Measurements from ENCODE around the gene DMPK.

The DMPK gene, protein sequence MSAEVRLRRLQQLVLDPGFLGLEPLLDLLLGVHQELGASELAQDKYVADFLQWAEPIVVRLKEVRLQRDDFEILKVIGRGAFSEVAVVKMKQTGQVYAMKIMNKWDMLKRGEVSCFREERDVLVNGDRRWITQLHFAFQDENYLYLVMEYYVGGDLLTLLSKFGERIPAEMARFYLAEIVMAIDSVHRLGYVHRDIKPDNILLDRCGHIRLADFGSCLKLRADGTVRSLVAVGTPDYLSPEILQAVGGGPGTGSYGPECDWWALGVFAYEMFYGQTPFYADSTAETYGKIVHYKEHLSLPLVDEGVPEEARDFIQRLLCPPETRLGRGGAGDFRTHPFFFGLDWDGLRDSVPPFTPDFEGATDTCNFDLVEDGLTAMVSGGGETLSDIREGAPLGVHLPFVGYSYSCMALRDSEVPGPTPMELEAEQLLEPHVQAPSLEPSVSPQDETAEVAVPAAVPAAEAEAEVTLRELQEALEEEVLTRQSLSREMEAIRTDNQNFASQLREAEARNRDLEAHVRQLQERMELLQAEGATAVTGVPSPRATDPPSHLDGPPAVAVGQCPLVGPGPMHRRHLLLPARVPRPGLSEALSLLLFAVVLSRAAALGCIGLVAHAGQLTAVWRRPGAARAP

DNA sequence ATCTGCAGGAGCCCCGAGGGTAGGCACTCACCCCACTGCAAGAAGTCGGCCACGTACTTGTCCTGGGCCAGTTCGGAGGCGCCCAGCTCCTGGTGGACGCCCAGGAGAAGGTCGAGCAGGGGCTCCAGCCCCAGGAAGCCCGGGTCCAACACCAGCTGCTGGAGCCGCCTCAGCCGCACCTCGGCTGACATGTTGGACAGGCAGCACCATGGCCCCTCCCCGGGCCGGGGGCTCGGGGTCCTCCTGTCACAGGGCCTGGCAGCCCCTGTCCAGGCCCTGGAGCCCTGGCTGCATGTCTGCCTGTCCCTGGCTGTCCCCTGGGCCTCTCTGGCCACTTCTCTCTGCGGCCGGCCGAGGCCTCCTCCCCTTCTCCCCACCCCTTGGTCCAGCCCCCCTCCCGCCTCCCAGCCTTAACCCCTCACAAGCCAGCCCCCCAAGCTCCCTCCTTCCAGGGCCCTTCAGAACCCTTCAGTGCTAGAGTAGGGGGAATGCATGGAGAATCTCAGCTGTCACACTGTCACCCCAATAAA lies at the start of gene DMPK:
DMPK (minus strand) TSS at position 329 of the 530 bp plus-strand sequence; CDS start at position 191, 138 bp downstream.
- no peak for DNase-seq (ENCODE audit: low spot score)

GRCh38 chr19:45828945-45829344 lies 46.7 kb upstream of the DMPK start:
- DNase-seq (ENCODE audit: low spot score), result no peak

- no peak for DNase-seq (ENCODE audit: low spot score)
These were observed 46.2 kb upstream of the DMPK start for GRCh38 chr19:45828523-45828922.

DNA sequence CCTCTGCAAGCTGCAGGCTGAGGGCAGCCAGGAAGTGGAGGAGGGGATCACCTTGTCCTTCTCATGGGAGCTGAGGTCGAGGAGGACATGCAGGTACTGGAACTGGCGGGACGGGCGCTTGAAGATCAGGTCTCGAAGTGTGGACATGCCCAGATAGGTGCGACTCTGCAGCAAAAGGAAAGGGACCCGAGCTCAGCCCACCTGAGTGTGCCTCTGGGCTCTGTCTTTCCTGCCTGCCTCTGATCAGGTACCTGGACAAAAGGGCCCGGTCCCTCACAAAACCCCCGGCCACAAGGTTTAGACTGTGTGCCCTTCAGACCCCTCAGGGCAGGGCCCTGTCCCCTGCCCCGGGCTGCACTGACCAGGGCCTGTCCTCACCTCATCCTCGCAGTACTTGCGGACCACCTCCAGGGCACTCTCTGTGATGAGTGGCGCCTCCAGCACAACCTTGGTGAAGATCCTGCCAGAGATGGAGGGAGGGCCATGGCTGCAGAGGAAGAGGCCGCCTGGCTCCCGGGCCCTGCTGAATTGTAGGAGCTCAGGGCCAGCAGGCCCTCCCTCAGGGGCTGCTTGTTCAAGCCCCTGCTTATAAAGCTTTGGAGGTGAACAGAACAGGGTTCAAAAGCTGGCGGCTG lies 45.3 kb upstream of the DMPK start:
- DNase-seq (ENCODE audit: low spot score), result no peak

DNA sequence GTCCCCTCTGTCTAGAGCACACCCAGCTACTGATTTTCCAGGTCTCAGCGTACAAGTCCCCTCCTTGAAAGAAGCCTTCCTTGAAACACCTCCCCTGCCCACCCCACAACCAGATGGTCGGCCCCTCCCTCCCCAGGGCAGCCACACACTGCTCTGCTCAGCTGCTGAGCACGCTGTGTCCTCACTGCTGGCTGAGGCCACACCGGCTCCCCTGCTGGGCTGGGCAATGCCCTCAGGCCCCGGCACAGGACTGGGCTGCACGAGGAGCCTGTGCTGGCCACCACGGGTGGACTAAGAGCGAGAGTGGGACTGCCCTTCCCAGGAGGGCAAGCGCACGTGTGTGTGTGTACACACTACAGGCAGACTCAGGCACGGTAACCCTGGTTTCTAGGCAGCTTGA lies 44.6 kb upstream of the DMPK start:
- DNase-seq (ENCODE audit: low spot score), result no peak

DNA sequence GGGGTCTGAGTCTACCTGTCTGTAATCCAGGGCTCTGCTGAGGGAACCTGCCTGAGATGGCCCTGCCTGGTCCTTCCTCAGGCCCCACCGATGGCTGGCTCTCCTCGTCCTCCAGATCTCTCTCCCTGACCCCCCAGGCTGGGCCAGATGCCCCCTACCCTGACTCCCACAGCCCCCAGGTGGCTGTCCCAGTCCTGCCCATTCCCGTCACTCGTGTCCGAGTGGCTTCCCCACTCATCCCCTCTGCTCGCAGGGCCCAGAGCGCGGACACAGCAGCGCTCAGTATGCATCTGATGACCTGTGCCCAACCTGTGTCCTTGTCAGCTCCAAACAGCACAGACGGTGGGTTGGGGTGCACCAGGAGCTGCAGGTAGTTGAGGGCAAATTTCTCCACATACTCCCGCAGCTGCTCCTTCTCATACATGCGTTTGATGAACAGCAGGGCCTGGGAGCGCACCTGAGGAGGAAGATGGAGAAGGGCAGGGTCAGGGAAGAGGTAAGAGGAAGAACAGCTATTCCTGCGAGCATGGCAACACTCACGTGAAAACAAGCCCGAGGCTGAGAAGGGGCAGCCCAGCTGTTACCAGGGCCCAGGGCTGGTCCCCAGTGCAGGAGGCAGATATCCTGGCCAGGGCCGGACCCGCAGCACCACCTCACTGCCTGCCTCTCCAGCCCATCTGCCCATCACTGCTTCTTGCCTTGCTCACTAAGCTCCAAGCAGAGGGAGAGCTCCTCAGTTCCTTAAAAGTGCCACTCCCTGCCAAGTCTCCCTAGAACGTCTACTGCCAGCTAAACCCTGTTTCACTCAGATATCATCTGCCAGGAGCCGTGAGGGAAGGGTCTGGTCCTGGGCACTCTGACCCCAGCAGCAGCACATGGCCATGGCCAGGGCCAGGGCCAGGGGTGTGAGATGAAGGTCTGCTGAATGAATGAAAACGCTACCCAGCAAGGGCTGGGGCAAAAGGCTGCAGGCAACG lies 43.9 kb upstream of the DMPK start:
- DNase-seq (ENCODE audit: low spot score), result no peak

DNA sequence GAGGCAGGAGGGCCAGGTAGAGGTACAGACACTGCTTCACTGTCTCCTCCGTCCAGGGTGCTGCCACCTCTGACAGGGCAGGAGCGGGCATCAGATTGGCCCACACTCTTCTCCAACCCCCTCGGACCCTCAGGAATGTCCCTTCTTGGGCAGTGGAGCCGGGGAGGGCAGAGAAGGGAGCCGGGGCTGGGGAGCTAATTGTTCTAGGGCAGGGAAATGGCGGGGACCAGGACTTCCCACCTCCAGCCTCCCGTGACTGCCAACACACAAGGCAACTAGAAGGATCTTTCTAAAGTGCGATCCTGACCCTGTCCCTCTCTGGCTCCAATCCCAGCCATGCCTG lies 42.9 kb upstream of the DMPK start:
- no peak for DNase-seq (ENCODE audit: low spot score)

GRCh38 chr19:45824531-45825262 lies 42.4 kb upstream of the DMPK start:
- DNase-seq (ENCODE audit: low spot score), result no peak

GRCh38 chr19:45824041-45824471 lies 41.8 kb upstream of the DMPK start:
- DNase-seq (ENCODE audit: low spot score), result no peak

DNA sequence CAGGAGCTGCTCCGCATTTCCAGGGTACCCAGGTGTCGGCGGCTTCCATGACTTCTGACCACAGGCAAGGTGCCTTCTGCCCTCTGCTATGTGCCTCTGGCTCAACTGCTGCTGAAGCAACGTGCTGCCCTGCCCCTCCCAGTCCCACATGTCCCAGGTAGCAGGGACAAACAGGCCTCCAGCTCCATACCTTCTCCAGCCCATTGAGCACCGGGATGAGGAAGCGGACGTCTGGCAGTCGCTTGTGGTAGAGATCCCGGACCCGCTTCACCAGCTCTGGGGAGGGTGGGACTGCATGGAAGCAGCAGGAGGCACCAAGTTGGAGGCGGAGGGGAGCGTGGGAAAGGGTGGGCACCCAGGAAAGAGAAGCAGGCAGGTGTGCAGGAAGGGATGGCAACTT lies 40.9 kb upstream of the DMPK start:
- no peak for DNase-seq (ENCODE audit: low spot score)

- DNase-seq (ENCODE audit: low spot score), result no peak
These were observed 40.4 kb upstream of the DMPK start for GRCh38 chr19:45822716-45823115.

DNA sequence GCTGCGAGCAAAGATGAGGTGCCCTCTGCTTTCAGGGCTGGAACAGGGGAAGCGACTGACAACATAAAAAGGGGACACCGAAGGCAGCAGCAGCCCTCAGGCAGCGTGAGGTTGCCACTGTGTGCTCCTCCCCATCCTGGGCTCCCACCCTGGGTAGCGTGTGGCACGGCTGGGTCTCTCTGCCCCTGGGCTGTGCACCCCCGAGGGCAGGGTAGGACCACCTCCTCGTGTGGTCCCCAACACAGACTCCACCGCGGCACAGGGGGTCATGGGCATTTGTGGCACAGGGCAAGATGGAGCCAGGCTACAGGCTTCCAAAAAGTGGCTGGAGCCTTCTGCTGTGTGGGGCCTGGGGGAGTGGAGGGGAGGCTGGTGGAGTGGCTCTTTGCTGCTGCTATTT lies 39.3 kb upstream of the DMPK start:
- no peak for DNase-seq (ENCODE audit: low spot score)

DNA sequence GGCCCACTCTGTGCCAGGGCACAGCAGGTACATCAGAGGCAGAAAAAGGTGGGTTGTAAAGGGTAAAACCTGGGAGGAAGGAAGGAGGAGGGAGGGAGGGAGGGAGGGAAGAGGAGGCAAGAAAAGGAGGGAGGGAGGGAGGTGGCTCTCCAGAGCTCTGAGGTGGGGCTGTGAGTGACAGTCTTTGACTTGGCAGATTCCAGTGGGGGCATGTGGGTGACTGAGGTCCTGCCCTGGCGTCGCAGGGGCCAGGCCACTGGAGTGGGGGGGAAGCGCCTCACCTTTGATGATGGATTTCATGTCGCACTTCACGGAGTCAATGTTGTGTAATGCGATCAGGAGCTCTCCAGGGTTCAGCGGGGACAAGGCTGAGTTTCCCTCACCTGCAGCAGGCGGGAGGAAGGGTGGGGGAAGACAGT lies 38.8 kb upstream of the DMPK start:
- no peak for DNase-seq (ENCODE audit: low spot score)

DNA sequence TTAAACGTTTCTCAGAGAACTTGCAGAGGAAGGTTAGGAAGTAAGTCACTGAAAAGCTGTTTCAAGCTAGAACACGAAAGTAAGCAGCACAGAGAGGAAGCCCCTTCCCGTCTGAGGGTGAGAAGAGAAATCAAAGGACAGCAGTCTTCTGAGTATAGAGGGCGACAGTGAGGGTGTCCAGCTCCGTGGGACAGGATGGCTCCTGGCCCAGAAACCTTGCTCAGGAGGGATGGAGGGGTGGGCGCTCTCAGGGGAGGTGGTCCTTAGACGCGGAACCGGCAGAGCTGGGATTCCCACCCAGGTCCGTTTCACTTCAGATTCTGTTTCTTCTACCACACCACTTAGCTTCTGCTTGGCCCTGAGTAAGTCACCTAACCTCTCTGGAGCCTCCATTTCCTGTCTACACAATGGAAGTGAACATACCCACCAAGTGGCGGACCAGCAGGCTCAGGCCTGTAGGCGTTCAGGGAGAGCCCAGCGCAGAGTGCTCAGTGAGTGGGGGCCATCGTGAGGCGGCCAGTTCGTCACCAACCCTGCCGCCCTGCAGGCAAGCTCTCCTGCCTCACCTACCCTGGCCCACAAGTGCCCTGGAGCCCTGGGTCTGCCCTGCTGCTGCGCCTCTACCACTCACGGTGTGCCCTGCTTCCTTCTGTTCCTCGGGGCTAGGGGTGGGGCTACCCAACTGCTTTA lies 38.3 kb upstream of the DMPK start:
- DNase-seq (ENCODE audit: low spot score), result peak; percentile 37

- DNase-seq (ENCODE audit: low spot score), result no peak
These were observed 37.5 kb upstream of the DMPK start for GRCh38 chr19:45819769-45820168.

DNA sequence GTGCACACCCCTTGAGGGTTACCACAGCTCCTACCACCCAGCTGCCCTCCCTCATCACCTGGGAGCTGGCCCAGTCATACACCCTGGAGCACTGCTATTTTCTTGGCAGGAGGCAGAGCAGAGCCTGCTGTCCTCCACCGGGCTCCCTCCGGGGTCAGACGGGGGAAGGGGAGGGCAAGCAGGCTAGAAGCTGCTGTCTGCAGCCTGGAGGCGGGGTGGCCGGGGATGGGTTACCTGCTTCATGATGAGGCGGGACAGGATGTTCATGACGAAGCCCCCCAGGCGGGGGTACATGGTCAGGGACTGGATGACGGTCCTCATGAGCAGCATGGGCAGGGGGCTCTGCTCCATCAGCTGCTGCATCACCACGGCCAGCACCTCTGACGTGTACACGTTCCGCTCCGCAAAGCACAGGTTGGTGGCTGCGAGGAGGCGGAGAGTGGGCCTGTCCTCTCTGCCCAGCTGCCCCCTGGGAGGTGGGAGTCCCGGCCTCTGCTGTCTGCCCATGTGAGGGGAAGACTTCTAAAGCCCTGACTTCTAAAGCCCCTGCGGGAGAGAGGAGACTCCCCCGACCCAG lies 35.5 kb upstream of the DMPK start:
- DNase-seq (ENCODE audit: low spot score), result no peak

DNA sequence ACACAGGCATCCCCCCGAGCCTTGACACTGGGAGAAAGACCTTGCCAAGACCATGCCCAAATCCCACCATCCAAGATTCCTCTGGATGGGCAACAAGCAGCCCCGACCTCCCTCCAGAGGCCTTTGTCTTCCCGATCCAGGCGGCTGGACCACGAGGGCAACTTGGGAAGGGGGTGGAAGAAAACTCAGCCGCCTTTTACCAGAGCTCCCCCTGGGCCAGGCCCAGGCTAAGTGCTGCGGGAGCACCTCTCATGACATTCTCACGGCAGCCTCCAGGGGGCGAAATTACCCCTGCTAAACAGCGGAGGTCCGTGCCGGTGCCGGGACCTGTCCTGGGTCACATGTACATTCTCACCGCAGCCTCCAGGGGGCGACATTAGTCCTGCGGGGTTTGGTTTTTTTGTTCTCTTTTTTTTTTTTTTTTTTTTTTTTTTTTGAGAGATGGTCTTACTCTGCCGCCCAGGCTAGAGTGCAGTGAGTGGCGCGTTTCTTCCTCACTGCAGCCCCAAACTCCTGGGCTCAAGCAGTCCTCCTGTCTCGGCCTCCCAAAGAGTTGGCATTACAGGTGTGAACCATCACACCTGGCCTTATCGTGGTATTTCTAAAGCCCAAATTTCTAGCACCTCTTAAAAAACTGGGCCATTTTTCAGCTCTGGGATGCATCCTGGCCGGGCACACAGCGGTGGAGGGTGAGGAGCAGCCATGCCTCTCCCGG lies 34.9 kb upstream of the DMPK start:
- peak; percentile 93 for DNase-seq (ENCODE audit: low spot score)

GRCh38 chr19:45816236-45817009 lies 34.1 kb upstream of the DMPK start:
- no peak for DNase-seq (ENCODE audit: low spot score)

Data from kidney capillary endothelial cell (primary cell).